ENCODE results near the gene ZNF787.

GRCh38 chr19:56167064-56167578 is 46.0 kb upstream of the ZNF787 start:
- TF ChIP-seq, protein P1, sequence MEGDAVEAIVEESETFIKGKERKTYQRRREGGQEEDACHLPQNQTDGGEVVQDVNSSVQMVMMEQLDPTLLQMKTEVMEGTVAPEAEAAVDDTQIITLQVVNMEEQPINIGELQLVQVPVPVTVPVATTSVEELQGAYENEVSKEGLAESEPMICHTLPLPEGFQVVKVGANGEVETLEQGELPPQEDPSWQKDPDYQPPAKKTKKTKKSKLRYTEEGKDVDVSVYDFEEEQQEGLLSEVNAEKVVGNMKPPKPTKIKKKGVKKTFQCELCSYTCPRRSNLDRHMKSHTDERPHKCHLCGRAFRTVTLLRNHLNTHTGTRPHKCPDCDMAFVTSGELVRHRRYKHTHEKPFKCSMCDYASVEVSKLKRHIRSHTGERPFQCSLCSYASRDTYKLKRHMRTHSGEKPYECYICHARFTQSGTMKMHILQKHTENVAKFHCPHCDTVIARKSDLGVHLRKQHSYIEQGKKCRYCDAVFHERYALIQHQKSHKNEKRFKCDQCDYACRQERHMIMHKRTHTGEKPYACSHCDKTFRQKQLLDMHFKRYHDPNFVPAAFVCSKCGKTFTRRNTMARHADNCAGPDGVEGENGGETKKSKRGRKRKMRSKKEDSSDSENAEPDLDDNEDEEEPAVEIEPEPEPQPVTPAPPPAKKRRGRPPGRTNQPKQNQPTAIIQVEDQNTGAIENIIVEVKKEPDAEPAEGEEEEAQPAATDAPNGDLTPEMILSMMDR (IDR thresholded peaks at IDR 0.05; ENCODE audit: insufficient read depth, low read length), result no peak
- TF ChIP-seq POLR2AphosphoS5 (IDR thresholded peaks at IDR 0.05; ENCODE audit: low read depth) (no peak), GABPA (IDR thresholded peaks at IDR 0.05; ENCODE audit: low read depth) (no peak), SPI1 (IDR thresholded peaks at IDR 0.05; ENCODE audit: borderline replicate concordance, low read depth) (no peak)
- TF ChIP-seq, protein P2, sequence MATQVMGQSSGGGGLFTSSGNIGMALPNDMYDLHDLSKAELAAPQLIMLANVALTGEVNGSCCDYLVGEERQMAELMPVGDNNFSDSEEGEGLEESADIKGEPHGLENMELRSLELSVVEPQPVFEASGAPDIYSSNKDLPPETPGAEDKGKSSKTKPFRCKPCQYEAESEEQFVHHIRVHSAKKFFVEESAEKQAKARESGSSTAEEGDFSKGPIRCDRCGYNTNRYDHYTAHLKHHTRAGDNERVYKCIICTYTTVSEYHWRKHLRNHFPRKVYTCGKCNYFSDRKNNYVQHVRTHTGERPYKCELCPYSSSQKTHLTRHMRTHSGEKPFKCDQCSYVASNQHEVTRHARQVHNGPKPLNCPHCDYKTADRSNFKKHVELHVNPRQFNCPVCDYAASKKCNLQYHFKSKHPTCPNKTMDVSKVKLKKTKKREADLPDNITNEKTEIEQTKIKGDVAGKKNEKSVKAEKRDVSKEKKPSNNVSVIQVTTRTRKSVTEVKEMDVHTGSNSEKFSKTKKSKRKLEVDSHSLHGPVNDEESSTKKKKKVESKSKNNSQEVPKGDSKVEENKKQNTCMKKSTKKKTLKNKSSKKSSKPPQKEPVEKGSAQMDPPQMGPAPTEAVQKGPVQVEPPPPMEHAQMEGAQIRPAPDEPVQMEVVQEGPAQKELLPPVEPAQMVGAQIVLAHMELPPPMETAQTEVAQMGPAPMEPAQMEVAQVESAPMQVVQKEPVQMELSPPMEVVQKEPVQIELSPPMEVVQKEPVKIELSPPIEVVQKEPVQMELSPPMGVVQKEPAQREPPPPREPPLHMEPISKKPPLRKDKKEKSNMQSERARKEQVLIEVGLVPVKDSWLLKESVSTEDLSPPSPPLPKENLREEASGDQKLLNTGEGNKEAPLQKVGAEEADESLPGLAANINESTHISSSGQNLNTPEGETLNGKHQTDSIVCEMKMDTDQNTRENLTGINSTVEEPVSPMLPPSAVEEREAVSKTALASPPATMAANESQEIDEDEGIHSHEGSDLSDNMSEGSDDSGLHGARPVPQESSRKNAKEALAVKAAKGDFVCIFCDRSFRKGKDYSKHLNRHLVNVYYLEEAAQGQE (IDR thresholded peaks at IDR 0.05; ENCODE audit: insufficient replicate concordance, low read depth), result peak; percentile 93
